Ovary (tissue), 9 donors: ENCODE measurements around the gene F5. TPM values are rescaled to one million over a fixed set of nuclear protein-coding genes. Genes with fewer than 3 reads are reported as not detected.

Experiments used
- DNase-seq, 5 donors: peaks; one replicate each; pipeline ENCODE4 v3.0.0-alpha.2; 2019 to 2020
- H3K27ac ChIP-seq, 2 donors: fragments of 200-600 bp; one replicate each; pipeline versions ENCODE4 v1.5.1 to v1.8.0; 2019 to 2022
- H3K27me3 ChIP-seq: fragments of 200-600 bp; one replicate; pipeline ENCODE4 v1.8.0; 2022
- H3K36me3 ChIP-seq: fragments of 200-600 bp; sonication (generic); one replicate; pipeline ENCODE4 v1.5.1; 2019
- H3K4me1 ChIP-seq: one replicate; pipeline ENCODE4 v1.8.1; 2013; ENCODE audit warnings: mild to moderate bottlenecking, moderate library complexity; ENCODE audit not compliant: insufficient read depth
- H3K4me3 ChIP-seq: fragments of 200-600 bp; sonication (generic); one replicate; pipeline ENCODE4 v1.5.1; 2017
- H3K9me3 ChIP-seq, 2 donors: fragments of 200-600 bp in 1 of 2; sonication (generic) in 1 of 2; one replicate each; pipeline versions ENCODE4 v1.5.1 to v1.8.1; 2013 to 2019; ENCODE audit warnings: mild to moderate bottlenecking in 1 of 2, moderate library complexity in 1 of 2
- CTCF ChIP-seq, 3 donors: fragments of 450-650 bp in 2 of 3; fragments of 200-600 bp in 1 of 3; IDR thresholded peaks; one replicate each; pipeline versions ENCODE4 v1.5.1 to v1.8.0; 2016 to 2022; ENCODE audit warnings: antibody characterized with exemption in 3 of 3, mild to moderate bottlenecking in 1 of 3
- EP300 ChIP-seq: sonication (generic); formaldehyde crosslinking; IDR thresholded peaks from one replicate; pipeline ENCODE4 v1.6.1; 2017; ENCODE audit warnings: antibody characterized with exemption
- POLR2A ChIP-seq: fragments of 450-650 bp; IDR thresholded peaks from one replicate; pipeline ENCODE4 v1.6.1; 2017; ENCODE audit warnings: antibody characterized with exemption, mild to moderate bottlenecking, moderate library complexity
- WGBS, 3 donors: extraction: QIAGEN DNeasy Blood & Tissue Kit in 1 of 3; methylation state at CpG; one replicate each; pipeline versions ENCODE4 v1.1.5 to v1.1.7; 2013 to 2017; 5-methylcytosine and 5-hydroxymethylcytosine counted together
- intact Hi-C, 4 donors: fragments of 100-400 bp; cut with DNase I; formaldehyde crosslinking; loops; one replicate each; pipeline versions ENCODE4 v1.11.0 to v1.15.1; 2022 to 2023
- polyA plus RNA-seq, 2 donors: library from polyadenylated mRNA; stranded (reverse); fragments of 200-250 nt in 1 of 2; fragments of 350-450 nt in 1 of 2; fragmentation: Illumina TruSeq in 1 of 2; extraction: RNeasy Lipid Tissue Mini Kit (QIAGEN cat#74804) in 1 of 2; gene quantifications; one replicate each; pipeline ENCODE4 v1.2.3, GENCODE V29; 2013 to 2014
- total RNA-seq, 7 donors: library from RNA; depleted of rRNA in 2 of 7; stranded (reverse); fragments of >200 nt in 2 of 7; fragmentation: NEBNext Ultra II Directional in 3 of 7; extraction: Animal tissue kit (Norgen Biotek cat#: 25700) in 3 of 7; gene quantifications; one replicate each; pipeline versions ENCODE4 v1.1.0 to v1.2.4, GENCODE V29; 2016 to 2023
- donor health status: DM: no; HTN: no; CAD: no; lungs with moderate emphysema.
- donor health status: DM: no; HTN: no; CAD: no.
- donor health status: Bipolar disorder and iron deficiency.
- donor health status: DM: yes; HTN: yes; CAD: no.
- donor health status: DM: no; HTN: no; CAD: no.
- donor health status: DM: yes; HTN: yes; CAD: no.

The F5 gene
- total and polyA plus RNA-seq, 9 donors = 0.05 to 3.3 (median 0.31) TPM; not detected in 2

- intact Hi-C loops = no loop called here
- WGBS, 3 donors = 95 to 96% (median 96%) methylated on average over 3 of the region's 3 CpGs
- TF ChIP-seq CTCF (IDR thresholded peaks at IDR 0.05) (no peak), EP300 (no peak), POLR2A (no peak)
These were observed 91.9 kb downstream of the F5 start for GRCh38 chr1:169494343-169494742.

GRCh38 chr1:169493251-169493650 is 93.0 kb downstream of the F5 start:
- Histone ChIP-seq H3K4me1 (no peaks in the 10 kb centered on the region), H3K27ac (no peak overlapping the region), H3K4me3 (no peak overlapping the region), H3K27me3 (no peaks in the 10 kb centered on the region), H3K36me3 (no peaks in the 10 kb centered on the region), H3K9me3 (no peaks in the 10 kb centered on the region)
- intact Hi-C loops = no loop called here
- no peak for DNase-seq
- TF ChIP-seq CTCF (IDR thresholded peaks at IDR 0.05) (no peak), POLR2A (no peak), EP300 (no peak)
- WGBS, 3 donors = 84 to 86% (median 84%) methylated on average over 1 of the region's 1 CpG

More at GRCh38 chr1:169494343-169494742, 91.9 kb downstream of the F5 start:
- no peak for DNase-seq
- H3K4me1 ChIP-seq = no peaks in the 10 kb centered on the region
- H3K27me3 ChIP-seq = no peaks in the 10 kb centered on the region
- no peak overlapping the region for H3K4me3 ChIP-seq
- no peaks in the 10 kb centered on the region for H3K9me3 ChIP-seq
- no peaks in the 10 kb centered on the region for H3K36me3 ChIP-seq
- H3K27ac ChIP-seq = no peak overlapping the region

GRCh38 chr1:169491845-169492281 is 94.4 kb downstream of the F5 start:
- TF ChIP-seq POLR2A = no peak
- no peak for TF ChIP-seq EP300
- no peak for TF ChIP-seq CTCF (IDR thresholded peaks at IDR 0.05)
- WGBS, 3 donors = 85 to 86% (median 86%) methylated on average over 3 of the region's 3 CpGs
- H3K27me3 ChIP-seq = no peaks in the 10 kb centered on the region
- H3K4me1 ChIP-seq = no peaks in the 10 kb centered on the region
- no peaks in the 10 kb centered on the region for H3K36me3 ChIP-seq
- intact Hi-C loops = no loop called here
- no peak for DNase-seq
- H3K27ac ChIP-seq = no peak overlapping the region
- H3K4me3 ChIP-seq = no peak overlapping the region
- no peaks in the 10 kb centered on the region for H3K9me3 ChIP-seq

- WGBS, 3 donors = 88 to 91% (median 90%) methylated on average over 4 of the region's 4 CpGs
- intact Hi-C loops = loop anchor here in 2 of 4 donors (5.0 to 10.0 kb wide), 2 partner anchors 381 to 383 kb away; partner anchors contain the start of gene ATP1B1 (in 2 of the 2)
- TF ChIP-seq POLR2A = no peak
- no peak for TF ChIP-seq CTCF (IDR thresholded peaks at IDR 0.05)
- TF ChIP-seq EP300 = no peak
These were observed 98.1 kb downstream of the F5 start for GRCh38 chr1:169488157-169488556.

More at GRCh38 chr1:169488157-169488556, 98.1 kb downstream of the F5 start:
- Histone ChIP-seq H3K4me3 (no peak overlapping the region), H3K36me3 (no peaks in the 10 kb centered on the region), H3K4me1 (peaks cover 6% of the 10 kb centered on the region), H3K27me3 (no peaks in the 10 kb centered on the region), H3K9me3 (no peaks in the 10 kb centered on the region), H3K27ac (no peak overlapping the region)
- DNase-seq = peak in 1 of 5 donors; percentile 31
